ENCODE data around the gene NCOA3.

GRCh38 chr20:47551222-47551621 lies 49.5 kb downstream of the NCOA3 start:
- TF ChIP-seq CTCF (conservative IDR thresholded peaks at IDR 0.05; ENCODE audit: low read depth in 2 of 2) (no peak), POLR2AphosphoS5 (IDR thresholded peaks at IDR 0.05; ENCODE audit: low read depth) (no peak), ZNF331 (CRISPR knock-in tag; IDR thresholded peaks at IDR 0.05; ENCODE audit: low read depth) (no peak), EZH2 (IDR thresholded peaks at IDR 0.05; ENCODE audit: low read depth, unreplicated experiment) (no peak), STAT1 (IDR thresholded peaks at IDR 0.05; ENCODE audit: unreplicated experiment) (no peak), EZH2phosphoT487 (IDR thresholded peaks at IDR 0.05; ENCODE audit: unreplicated experiment) (no peak), REST (IDR thresholded peaks at IDR 0.05; ENCODE audit: unreplicated experiment) (no peak), NANOG (IDR thresholded peaks at IDR 0.05; ENCODE audit: borderline replicate concordance) (no peak), CREB1 (CRISPR knock-in tag; IDR thresholded peaks at IDR 0.05; ENCODE audit: low read depth) (no peak)

Data from GM23338 (cell line).